ENCODE measurements around the gene TP53I11.

Gene TP53I11

DNA sequence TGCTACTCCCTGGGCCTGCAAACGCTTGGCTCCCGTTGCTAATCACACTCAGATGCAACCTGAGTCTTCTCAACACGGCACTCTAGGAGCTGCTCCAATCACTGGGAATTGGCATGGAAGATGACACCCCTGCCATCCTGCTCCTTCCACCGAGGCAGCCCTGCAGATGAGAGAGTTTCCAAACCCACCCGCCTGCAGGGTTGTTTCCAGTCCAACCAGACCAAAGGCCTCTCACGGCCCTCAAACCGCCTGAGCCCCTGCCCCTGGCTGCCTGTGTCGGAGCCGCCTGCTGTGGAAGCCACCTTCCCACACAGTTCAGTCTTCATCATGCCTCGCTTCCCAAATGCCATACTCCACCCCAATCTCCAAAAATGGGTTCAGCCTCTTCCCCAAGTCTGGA, 36.8 kb upstream of the TP53I11 start:
- no peak for DNase-seq (ENCODE audit: low read depth)
- H3K4me3 ChIP-seq (ENCODE audit: control insufficient read depth, low read depth, low read length) = no peak overlapping the region
- TF ChIP-seq, protein P1, sequence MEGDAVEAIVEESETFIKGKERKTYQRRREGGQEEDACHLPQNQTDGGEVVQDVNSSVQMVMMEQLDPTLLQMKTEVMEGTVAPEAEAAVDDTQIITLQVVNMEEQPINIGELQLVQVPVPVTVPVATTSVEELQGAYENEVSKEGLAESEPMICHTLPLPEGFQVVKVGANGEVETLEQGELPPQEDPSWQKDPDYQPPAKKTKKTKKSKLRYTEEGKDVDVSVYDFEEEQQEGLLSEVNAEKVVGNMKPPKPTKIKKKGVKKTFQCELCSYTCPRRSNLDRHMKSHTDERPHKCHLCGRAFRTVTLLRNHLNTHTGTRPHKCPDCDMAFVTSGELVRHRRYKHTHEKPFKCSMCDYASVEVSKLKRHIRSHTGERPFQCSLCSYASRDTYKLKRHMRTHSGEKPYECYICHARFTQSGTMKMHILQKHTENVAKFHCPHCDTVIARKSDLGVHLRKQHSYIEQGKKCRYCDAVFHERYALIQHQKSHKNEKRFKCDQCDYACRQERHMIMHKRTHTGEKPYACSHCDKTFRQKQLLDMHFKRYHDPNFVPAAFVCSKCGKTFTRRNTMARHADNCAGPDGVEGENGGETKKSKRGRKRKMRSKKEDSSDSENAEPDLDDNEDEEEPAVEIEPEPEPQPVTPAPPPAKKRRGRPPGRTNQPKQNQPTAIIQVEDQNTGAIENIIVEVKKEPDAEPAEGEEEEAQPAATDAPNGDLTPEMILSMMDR (IDR thresholded peaks at IDR 0.05; ENCODE audit: control insufficient read depth, insufficient read depth, low read depth, low read length, missing control alignments) = no peak

DNA sequence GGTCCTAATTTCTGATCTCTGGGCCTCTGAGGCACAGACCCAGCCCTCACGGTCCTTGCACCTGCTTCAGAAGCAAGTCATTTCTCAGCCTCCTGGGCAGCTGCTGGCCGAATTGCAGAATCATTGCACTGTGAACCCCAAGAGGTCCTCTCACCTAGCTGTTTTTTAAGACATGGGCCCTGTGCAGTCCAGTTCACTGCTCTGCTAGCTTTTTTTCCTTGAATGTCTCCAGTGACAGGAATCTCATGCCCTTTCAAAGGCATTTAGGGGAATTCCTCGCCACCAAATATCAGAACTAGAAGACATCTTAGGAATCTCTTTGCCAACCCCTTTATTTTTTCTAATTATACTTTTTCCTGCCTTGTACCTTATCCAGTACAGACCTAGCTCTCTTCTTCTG, 35.6 kb upstream of the TP53I11 start:
- TF ChIP-seq, protein P1 (IDR thresholded peaks at IDR 0.05; ENCODE audit: control insufficient read depth, insufficient read depth, low read depth, low read length, missing control alignments) = no peak
- H3K4me3 ChIP-seq (ENCODE audit: control insufficient read depth, low read depth, low read length) = no peak overlapping the region
- no peak for DNase-seq (ENCODE audit: low read depth)

- no peak for DNase-seq (ENCODE audit: low read depth)
- TF ChIP-seq, protein P1 (IDR thresholded peaks at IDR 0.05; ENCODE audit: control insufficient read depth, insufficient read depth, low read depth, low read length, missing control alignments) = no peak
- no peak overlapping the region for H3K4me3 ChIP-seq (ENCODE audit: control insufficient read depth, low read depth, low read length)
Measured at GRCh38 chr11:44985721-44986120, 35.0 kb upstream of the TP53I11 start.

DNA sequence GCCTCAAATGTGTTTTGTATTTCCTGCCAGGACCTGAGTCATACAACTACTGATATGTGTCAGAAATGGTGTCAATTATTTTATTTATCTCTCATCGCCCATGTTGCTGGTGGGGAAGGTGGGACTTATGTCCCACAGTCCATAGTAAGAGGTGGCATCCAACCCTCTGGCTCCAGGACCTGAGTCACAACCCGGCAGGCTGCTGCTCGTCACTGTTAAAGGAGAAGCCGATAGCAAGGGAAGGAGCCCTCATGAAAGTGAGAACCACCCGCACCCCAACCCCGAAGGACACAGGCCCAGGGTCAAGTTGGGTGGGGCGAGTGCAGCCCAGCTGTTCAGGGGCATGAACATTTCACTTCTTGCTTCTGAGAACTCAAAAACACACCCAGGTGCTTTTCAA, 33.1 kb upstream of the TP53I11 start:
- no peak for DNase-seq (ENCODE audit: low read depth)
- no peak overlapping the region for H3K4me3 ChIP-seq (ENCODE audit: control insufficient read depth, low read depth, low read length)
- TF ChIP-seq, protein P1 (IDR thresholded peaks at IDR 0.05; ENCODE audit: control insufficient read depth, insufficient read depth, low read depth, low read length, missing control alignments) = no peak

DNA sequence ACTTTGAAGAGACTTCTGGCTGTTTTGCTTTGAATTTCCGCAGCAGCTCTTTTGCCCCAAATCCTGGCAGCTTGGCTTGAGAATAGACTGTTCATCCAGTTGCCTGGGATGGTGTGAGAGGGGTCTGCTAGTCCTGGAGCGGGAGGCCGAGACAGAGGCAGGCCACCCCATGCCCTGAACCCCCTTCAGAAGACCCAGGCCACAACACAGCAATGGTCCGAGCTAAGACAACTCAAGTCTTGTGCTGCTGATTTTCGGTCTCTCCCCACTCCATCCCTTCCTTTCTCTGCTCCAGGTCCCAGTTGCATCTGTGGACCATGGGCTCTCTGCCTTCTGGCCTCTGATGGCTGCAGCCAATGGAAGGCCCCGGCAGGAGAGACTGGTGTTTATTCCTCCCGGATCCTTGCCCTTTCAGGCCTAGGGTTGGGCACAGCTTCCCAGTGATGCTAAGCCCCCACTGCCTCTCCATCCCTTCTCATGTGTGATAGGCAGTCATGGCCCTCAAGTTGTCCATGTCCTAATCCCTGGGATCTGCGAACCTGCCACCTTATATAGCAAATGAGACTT, 31.9 kb upstream of the TP53I11 start:
- TF ChIP-seq, protein P1 (IDR thresholded peaks at IDR 0.05; ENCODE audit: control insufficient read depth, insufficient read depth, low read depth, low read length, missing control alignments) = no peak
- no peak overlapping the region for H3K4me3 ChIP-seq (ENCODE audit: control insufficient read depth, low read depth, low read length)

GRCh38 chr11:44980533-44981427, 30.1 kb upstream of the TP53I11 start:
- DNase-seq (ENCODE audit: low read depth) = no peak
- TF ChIP-seq, protein P1 (IDR thresholded peaks at IDR 0.05; ENCODE audit: control insufficient read depth, insufficient read depth, low read depth, low read length, missing control alignments) = no peak
- no peak overlapping the region for H3K4me3 ChIP-seq (ENCODE audit: control insufficient read depth, low read depth, low read length)

More for the DNA sequence above, 31.9 kb upstream of the TP53I11 start:
- no peak for DNase-seq (ENCODE audit: low read depth)
